Upper lobe of right lung (tissue), 1 donor: ENCODE data around the gene ARMH1. TPM values are rescaled to one million over a fixed set of nuclear protein-coding genes. Genes with fewer than 3 reads are reported as not detected.
"Not testable (repeated sequence)": the region's sequence is repeated elsewhere in the genome, so short reads cannot be mapped to it uniquely, and the experiment has no call there.

ENCODE experiments used
- ATAC-seq: fragments of 200-7000 bp; cut with Tn5 transposase; one replicate; pipeline ENCODE4 v1.9.1; 2020; ENCODE audit warnings: mild to moderate bottlenecking, moderate library complexity
- DNase-seq: peaks from one replicate; pipeline ENCODE4 v3.0.0-alpha.2; 2020
- H3K27ac ChIP-seq: fragments of 200-600 bp; one replicate; pipeline ENCODE4 v1.8.0; 2022
- H3K27me3 ChIP-seq: fragments of 200-600 bp; one replicate; pipeline ENCODE4 v1.8.0; 2022; ENCODE audit warnings: mild to moderate bottlenecking
- H3K36me3 ChIP-seq: fragments of 200-600 bp; one replicate; pipeline ENCODE4 v1.8.0; 2022
- H3K4me1 ChIP-seq: fragments of 200-600 bp; one replicate; pipeline ENCODE4 v1.8.0; 2022
- H3K4me3 ChIP-seq: fragments of 200-600 bp; one replicate; pipeline ENCODE4 v1.8.0; 2022; ENCODE audit warnings: mild to moderate bottlenecking
- H3K9me3 ChIP-seq: fragments of 200-600 bp; one replicate; pipeline ENCODE4 v1.8.0; 2022
- intact Hi-C: fragments of 100-400 bp; cut with DNase I; formaldehyde crosslinking; loops from one replicate; pipeline ENCODE4 v1.11.0; 2022
- total RNA-seq: library from RNA; stranded (reverse); fragmentation: NEBNext Ultra II Directional; extraction: Animal tissue kit (Norgen Biotek cat#: 25700); gene quantifications from one replicate; pipeline ENCODE4 v1.2.1, GENCODE V29; 2021
- TF ChIP-seq, protein P1 (sequence below): fragments of 200-600 bp; IDR thresholded peaks from one replicate; pipeline ENCODE4 v1.8.0; 2022; ENCODE audit warnings: antibody characterized with exemption
- donor health status: DM: no; HTN: yes; CAD: no; lungs with severe emphysema.

Gene ARMH1
- total RNA-seq, 1 donor from 2014 or later = 5.9 TPM

DNA sequence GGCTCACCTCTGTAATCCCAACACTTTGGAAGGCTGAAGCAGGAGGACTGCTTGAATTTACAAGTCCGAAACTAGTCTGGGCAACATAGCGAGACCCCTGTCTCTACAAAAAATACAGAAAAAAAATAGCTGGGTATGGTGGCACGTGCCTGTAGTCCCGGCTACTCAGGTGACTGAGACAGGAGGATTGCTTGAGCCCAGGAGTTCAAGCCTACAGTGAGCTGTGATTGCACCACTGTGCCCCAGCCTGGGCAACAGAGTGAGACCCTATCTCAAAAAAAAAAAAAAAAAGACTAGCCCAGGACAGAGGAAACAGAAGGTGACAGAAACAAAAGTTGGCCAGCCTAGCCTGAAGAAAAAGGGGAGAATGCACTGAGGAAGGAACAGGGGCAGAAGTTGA lies 21.2 kb downstream of the ARMH1 start:
- ATAC-seq = no peak
- peak; percentile 26 for DNase-seq
- no peaks in the 10 kb centered on the region for H3K27me3 ChIP-seq
- H3K4me1 ChIP-seq = no peaks in the 10 kb centered on the region
- no peaks in the 10 kb centered on the region for H3K9me3 ChIP-seq
- intact Hi-C loops = no loop called here
- no peaks in the 10 kb centered on the region for H3K36me3 ChIP-seq
- TF ChIP-seq, protein P1, sequence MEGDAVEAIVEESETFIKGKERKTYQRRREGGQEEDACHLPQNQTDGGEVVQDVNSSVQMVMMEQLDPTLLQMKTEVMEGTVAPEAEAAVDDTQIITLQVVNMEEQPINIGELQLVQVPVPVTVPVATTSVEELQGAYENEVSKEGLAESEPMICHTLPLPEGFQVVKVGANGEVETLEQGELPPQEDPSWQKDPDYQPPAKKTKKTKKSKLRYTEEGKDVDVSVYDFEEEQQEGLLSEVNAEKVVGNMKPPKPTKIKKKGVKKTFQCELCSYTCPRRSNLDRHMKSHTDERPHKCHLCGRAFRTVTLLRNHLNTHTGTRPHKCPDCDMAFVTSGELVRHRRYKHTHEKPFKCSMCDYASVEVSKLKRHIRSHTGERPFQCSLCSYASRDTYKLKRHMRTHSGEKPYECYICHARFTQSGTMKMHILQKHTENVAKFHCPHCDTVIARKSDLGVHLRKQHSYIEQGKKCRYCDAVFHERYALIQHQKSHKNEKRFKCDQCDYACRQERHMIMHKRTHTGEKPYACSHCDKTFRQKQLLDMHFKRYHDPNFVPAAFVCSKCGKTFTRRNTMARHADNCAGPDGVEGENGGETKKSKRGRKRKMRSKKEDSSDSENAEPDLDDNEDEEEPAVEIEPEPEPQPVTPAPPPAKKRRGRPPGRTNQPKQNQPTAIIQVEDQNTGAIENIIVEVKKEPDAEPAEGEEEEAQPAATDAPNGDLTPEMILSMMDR = no peak
- no peak overlapping the region for H3K4me3 ChIP-seq
- no peak overlapping the region for H3K27ac ChIP-seq

DNA sequence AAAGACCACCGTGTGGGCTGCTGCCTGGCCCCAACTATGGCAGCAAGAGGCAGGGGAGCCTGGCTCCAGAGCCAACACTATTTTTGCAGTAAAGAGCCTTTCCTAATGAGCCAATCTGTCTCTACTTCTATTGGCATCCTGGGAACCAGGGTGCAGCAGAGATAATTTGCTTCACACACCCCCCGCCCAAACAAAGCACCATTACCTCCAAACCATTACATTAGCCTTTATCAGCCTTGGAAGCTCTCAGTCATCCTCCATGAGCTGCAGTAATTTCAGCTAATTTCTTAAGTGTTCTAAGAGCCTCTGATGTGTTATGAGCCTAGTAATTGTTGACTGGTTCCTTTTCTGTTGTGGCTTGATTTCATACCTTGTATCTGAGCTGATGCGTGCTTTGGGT lies 21.6 kb downstream of the ARMH1 start:
- Histone ChIP-seq H3K4me1 (no peaks in the 10 kb centered on the region), H3K4me3 (no peak overlapping the region), H3K36me3 (no peaks in the 10 kb centered on the region), H3K27ac (no peak overlapping the region), H3K9me3 (no peaks in the 10 kb centered on the region), H3K27me3 (no peaks in the 10 kb centered on the region)
- ATAC-seq = no peak
- intact Hi-C loops = no loop called here
- TF ChIP-seq, protein P1 = no peak
- DNase-seq = no peak

DNA sequence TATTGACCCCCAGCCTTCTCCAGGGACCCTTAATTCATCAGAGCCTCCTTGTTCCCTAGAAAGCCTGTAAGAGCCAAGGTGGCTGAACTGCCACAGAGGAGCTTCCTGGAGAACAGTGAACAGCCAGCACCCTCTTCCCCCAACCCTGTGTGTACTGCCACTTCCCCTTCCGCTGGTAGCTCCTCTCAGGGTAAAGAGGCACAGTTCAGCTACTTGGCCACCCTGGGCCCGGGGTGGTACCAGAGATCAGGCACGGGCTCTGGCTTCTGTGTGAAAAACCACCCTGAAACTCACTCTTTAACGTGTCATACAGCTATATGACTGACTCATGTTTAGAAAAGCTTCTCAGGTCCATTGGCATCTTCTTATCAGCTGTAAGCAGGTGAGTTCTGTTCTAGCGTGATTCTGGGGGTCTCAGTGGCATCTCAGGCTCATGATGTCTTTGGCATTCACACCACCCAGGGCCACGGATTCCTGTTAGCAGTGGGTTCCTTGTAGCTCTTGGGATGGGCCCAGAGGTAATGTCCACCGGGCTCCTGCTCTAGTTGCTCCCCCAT lies 22.4 kb downstream of the ARMH1 start:
- Histone ChIP-seq H3K4me3 (no peak overlapping the region), H3K4me1 (no peaks in the 10 kb centered on the region), H3K9me3 (no peaks in the 10 kb centered on the region), H3K27me3 (no peaks in the 10 kb centered on the region), H3K27ac (peak overlapping the region; percentile 6), H3K36me3 (no peaks in the 10 kb centered on the region)
- intact Hi-C loops = no loop called here
- DNase-seq (no peak), ATAC-seq (peak; percentile 86)
- TF ChIP-seq, protein P1 = no peak

DNA sequence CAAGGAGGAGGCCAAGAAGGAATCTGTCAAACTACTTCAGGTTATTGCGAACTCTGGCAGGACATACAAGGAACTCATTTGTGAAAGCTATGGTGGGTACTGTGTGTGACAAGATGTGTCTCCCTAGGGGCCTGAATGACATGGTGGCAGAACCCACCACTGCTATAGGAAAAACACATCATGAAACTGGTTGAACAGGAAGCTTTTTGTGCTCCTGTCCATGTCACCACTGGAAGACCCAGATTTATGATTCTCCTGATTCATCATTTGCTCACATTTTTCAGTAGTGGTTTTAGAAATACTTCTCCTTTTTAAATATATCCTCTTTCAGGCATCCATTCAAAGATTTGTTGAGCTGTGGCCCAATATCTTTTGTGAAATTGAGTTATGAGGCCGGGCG lies 23.6 kb downstream of the ARMH1 start:
- Histone ChIP-seq H3K27ac (no peak overlapping the region), H3K4me1 (no peaks in the 10 kb centered on the region), H3K9me3 (no peaks in the 10 kb centered on the region), H3K36me3 (no peaks in the 10 kb centered on the region), H3K4me3 (no peak overlapping the region), H3K27me3 (no peaks in the 10 kb centered on the region)
- TF ChIP-seq, protein P1 = no peak
- intact Hi-C loops = no loop called here
- ATAC-seq (no peak), DNase-seq (no peak)

DNA sequence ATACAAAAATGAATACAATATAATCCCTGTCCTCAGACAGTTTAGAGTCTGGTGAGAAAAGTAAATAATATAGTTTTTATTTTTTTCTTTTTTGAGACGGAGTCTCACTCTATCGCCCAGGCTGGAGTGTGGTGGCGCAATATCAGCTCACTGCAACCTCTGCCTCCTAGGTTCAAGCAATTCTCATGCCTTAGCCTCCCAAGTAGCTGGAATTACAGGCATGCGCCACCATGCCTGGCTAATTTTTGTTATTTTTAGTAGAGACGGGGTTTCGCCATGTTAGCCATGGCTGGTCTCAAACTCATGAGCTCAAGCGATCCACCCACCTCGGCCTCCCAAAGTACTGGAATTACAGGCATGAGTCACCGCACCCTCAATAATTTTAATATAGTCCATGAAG lies 24.9 kb downstream of the ARMH1 start:
- ATAC-seq, H3K4me1 ChIP-seq, H3K4me3 ChIP-seq, intact Hi-C loops, H3K27ac ChIP-seq, DNase-seq, H3K36me3 ChIP-seq, H3K9me3 ChIP-seq, H3K27me3 ChIP-seq: not testable (repeated sequence)

DNA sequence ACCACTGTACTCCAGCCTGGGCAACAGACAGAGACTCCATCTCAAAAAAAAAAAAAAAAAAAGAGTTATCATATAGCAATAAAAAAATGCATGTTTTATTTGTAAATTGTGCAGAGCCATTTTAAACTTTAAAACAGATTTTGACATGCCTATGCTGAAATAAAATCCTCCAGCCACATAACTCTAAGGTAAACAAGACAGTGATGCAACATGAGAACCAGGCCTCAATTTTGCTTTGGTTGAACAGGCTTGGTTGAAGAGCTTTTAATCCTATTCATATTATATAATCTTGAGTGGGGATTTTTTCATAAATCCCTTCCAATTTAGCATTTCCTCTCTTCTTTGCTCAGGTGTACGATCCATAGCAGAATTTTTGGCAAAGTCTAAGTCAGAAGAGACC lies 26.1 kb downstream of the ARMH1 start:
- no peaks in the 10 kb centered on the region for H3K4me1 ChIP-seq
- H3K4me3 ChIP-seq = no peak overlapping the region
- TF ChIP-seq, protein P1 = no peak
- H3K27ac ChIP-seq = no peak overlapping the region
- intact Hi-C loops = no loop called here
- DNase-seq = no peak
- H3K9me3 ChIP-seq = no peaks in the 10 kb centered on the region
- H3K27me3 ChIP-seq = no peaks in the 10 kb centered on the region
- no peaks in the 10 kb centered on the region for H3K36me3 ChIP-seq
- no peak for ATAC-seq
